ENCODE results near the gene RUBCN.

DNA sequence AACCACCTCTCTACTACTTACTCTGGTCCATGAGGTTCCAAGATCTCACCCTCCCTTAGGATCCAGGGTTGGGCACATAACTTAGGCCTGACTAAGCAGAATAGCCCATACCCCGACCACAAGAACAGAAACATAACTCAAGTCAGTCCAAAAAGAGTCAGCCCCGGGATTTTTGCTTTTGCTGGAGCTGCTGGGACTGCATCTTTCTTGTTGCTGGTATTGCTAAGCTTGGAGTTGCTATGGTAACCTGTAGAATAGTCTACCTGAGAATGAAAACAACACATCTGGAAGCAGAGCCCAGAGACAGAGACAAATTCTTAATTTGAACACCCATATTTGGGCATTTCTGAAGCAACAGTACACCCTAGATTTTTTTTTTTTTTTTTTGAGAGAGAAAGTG, 6.5 kb downstream of the RUBCN start:
- TF ChIP-seq, protein P1, sequence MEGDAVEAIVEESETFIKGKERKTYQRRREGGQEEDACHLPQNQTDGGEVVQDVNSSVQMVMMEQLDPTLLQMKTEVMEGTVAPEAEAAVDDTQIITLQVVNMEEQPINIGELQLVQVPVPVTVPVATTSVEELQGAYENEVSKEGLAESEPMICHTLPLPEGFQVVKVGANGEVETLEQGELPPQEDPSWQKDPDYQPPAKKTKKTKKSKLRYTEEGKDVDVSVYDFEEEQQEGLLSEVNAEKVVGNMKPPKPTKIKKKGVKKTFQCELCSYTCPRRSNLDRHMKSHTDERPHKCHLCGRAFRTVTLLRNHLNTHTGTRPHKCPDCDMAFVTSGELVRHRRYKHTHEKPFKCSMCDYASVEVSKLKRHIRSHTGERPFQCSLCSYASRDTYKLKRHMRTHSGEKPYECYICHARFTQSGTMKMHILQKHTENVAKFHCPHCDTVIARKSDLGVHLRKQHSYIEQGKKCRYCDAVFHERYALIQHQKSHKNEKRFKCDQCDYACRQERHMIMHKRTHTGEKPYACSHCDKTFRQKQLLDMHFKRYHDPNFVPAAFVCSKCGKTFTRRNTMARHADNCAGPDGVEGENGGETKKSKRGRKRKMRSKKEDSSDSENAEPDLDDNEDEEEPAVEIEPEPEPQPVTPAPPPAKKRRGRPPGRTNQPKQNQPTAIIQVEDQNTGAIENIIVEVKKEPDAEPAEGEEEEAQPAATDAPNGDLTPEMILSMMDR (IDR thresholded peaks at IDR 0.05) = no peak
- no peak for TF ChIP-seq POLR2A (IDR thresholded peaks at IDR 0.05)
- no peak for TF ChIP-seq EP300 (IDR thresholded peaks at IDR 0.05)
